GM10266 (cell line): ENCODE data around the gene PACSIN3.
A peak's percentile ranks its signal among the peaks of the same experiment; 100 is the strongest.

Experiments used
- DNase-seq: peaks from one replicate; pipeline ENCODE4 v3.0.0; 2012; ENCODE audit errors: extremely low spot score
- TF ChIP-seq, protein P1 (sequence below): IDR thresholded peaks from 2 replicates; pipeline ENCODE4 v1.5.1; 2012; ENCODE audit warnings: mild to moderate bottlenecking, low read depth; ENCODE audit not compliant: control insufficient read depth, insufficient read depth; ENCODE audit errors: missing control alignments

Gene PACSIN3

DNA sequence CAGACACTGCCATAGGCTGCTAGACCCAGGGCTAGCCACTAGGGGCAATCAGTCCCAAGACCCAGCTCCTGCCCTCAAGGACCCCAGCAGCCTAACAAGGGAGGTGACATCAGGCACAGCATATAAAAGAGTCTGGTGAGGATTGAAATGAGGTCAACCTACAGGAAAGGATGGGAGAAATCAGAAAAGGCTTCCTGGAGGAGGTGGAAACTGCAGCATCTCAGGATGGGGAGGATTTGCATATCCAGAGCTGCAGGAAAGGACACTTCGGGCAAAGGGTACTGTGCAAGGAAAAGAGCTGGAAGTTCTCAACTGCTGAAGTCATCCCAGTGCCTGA lies 6.6 kb downstream of the PACSIN3 start:
- TF ChIP-seq, protein P1, sequence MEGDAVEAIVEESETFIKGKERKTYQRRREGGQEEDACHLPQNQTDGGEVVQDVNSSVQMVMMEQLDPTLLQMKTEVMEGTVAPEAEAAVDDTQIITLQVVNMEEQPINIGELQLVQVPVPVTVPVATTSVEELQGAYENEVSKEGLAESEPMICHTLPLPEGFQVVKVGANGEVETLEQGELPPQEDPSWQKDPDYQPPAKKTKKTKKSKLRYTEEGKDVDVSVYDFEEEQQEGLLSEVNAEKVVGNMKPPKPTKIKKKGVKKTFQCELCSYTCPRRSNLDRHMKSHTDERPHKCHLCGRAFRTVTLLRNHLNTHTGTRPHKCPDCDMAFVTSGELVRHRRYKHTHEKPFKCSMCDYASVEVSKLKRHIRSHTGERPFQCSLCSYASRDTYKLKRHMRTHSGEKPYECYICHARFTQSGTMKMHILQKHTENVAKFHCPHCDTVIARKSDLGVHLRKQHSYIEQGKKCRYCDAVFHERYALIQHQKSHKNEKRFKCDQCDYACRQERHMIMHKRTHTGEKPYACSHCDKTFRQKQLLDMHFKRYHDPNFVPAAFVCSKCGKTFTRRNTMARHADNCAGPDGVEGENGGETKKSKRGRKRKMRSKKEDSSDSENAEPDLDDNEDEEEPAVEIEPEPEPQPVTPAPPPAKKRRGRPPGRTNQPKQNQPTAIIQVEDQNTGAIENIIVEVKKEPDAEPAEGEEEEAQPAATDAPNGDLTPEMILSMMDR: peak; percentile 64
- DNase-seq: peak; percentile 80

DNA sequence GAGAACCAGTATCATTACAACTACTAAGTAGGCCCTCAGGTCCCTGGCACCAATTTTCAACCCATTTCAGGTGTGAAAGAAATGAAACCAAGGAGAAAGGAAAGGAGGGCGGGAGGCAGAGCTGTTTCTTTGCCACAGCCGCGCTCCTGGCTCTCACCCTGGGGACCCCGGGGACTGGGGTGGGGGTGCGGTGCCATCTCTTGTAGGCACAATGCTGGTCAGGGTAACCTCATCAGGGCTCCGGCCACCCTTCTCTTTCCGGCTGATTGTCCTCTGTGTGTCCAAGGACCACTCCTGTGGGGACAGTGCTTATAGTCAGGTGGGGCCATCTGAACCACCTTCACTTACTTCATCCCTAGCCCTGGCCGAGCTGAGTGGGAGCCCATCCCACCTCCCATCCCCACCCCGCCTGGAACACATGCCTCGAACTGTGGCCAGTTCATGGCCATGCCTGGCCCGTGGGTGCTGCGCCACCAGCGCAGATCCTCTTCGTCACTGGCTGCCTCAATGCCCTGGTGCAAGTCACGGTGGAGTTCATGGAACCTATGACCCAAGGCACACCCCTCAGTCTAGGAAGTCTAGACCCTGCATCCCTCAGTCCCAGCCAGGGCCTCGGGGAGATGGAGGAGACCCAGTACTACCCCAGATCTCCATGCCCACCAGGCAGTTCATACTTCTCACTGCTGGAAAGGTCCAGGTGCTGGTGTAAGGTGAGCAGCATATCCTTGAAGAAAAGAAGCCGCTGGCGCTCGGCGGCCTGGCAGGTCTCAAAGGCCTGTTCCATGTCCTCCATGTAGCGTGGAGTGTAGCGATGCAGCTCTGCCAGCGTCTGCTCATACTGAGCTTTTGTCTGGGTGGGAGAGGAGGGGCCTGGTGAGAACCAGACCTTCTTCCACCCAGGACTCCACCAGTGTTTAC lies 7.2 kb downstream of the PACSIN3 start:
- DNase-seq: no peak
- TF ChIP-seq, protein P1: no peak

DNA sequence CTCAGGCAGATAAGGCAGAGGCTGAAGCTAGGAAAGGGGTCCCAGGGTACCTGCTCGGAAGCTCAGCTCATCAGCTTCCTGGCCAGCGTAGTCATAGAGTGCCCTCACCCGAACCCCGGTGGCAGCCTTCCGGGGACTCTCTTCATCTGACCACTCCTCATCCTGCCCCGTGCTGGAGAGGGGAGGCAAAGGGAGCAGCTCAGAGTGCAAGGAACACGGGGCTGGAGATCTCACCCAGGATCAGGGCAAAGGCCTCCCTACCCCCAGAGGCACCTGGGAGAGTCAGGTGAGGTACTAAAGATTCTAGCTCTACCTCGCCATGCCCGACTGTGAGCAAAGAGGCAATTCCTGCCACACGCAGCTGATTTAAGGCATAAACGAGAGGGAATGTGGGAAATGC lies 7.9 kb downstream of the PACSIN3 start:
- no peak for DNase-seq
- TF ChIP-seq, protein P1: no peak

DNA sequence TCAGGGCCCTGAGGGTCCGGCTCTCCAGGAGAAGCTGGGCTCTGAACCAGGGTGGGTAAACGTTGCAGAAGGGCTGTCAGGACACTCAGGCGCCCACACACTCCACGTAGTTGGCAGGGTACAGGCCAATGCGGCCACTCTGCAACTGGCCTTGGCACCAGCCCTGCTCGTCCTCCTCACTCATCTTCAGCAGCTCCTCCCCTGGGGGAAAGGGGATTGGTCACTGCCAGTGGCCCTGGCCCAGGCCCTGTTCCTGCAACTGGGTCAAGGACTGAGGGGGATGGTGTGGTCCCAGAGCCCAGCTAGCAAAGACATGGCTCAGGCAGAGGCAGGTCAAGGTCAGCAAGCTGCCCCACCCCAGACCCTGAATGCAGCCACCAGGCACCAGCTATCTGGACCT lies 8.4 kb downstream of the PACSIN3 start:
- no peak for DNase-seq
- TF ChIP-seq, protein P1: no peak

DNA sequence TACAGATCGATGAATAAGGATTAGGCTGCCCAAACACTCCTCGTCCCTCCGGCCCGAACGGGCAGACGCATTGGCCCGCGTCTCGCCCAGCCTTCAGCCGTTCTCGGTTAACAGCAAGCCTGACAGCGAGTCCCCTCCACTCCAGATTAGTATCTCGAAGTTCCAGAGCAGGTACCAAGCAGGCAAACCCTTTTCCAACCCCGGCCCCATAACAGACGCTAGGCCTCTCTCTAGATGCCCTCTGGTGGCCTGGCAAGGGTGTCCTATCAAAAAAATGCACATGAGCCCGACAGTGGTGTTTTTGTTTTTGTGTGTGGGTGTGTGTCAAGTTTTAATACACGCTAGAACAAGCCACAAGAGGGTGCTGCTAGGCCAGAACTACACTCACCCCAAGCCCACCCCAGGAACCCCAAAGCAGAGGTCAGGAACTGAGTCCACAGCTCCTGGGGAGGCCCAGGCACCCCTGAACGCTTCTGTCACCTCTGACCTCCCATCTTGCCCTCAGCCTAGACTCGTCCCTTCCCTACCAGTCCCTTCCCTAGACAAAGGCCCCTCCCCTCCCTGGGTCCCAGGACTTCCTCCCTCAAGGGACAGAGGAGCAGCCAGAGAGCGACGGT lies 8.9 kb downstream of the PACSIN3 start:
- DNase-seq: peak; percentile 90
- TF ChIP-seq, protein P1: peak; percentile 69

DNA sequence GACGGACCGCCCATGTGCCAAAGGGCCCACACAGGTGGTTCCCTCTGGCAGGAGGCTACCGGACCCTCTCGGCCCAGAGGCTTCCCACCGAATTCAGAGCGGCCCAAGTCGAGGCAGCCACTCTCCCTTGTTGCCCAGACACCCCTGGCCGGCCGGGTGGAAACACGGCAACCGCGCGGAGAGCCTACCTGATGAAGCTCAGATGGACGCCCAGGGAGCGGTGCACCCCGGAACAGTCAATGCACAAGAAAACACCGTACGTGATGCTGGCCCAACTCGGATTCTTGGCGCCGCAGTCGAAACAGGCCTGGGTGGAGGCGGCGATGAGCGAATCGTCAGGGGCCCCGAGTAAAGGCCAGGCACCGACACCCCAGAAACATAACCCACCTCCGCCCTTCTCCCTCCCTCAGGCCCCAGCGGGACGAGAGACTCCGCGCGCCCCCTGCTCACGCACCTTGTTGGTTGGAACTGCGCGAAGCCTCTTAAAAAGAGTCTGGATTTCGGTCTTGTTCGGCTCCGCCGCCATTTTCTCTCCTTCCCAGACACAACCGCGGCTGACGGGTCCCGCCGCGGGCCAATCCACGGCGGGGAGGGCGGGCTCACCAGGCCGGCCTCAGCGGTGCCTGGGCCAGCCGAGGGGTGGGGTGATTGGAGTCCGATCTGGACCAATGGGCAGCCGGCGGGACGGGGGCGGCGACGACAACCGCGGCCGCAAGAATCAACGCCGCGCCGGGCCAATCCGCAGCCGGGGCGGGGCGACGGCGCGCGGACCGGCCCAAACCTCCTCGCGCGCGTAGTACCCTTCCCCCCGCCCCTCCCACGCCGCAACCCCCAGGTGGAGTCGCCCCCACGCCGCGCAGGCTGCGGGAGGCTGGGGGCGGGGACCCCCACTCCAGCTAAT lies 9.7 kb downstream of the PACSIN3 start, which contains the start of gene ARFGAP2:
Gene ARFGAP2, minus strand, starts transcription at position 552 of the 901 bp plus-strand sequence. Its CDS starts 26 bp downstream, at position 526.
- peak; percentile 100 for DNase-seq
- TF ChIP-seq, protein P1: no peak
